ENCODE data around the gene AFG1L.

AFG1L gene

DNA sequence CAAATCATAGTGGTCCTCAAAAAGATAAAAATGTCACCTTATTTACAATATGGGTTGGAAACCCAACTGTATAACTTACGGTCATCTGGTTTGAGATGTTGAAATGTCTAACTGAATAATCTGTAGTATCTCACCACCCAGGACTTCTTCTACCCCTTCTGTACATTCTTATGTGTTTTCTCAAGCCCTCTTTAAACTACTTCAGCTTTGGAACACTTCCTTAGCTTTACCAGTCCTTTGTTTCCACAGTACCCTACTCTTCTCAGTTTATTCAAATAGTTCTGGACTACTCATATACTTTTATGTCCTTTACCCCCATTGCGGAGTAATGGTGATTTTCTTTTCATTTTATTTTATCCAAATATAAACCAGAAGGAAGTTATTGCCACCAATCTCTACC is 137.3 kb downstream of the AFG1L start:
- Histone ChIP-seq H3K4me3 (ENCODE audit: low read length, poor library complexity, severe bottlenecking) (no peak overlapping the region), H3K9me2 (replicated peaks; ENCODE audit: low read depth, low read length) (no peaks in the 10 kb centered on the region), H3K79me2 (ENCODE audit: insufficient read depth, low read length) (no peaks in the 10 kb centered on the region), H3K9ac (ENCODE audit: low read depth, low read length, poor library complexity, severe bottlenecking) (no peak overlapping the region), H3K9me3 (ENCODE audit: insufficient read depth, low read depth, low read length) (no peaks in the 10 kb centered on the region), H3F3A (ENCODE audit: low read depth) (no peaks in the 10 kb centered on the region), H3K4me1 (ENCODE audit: insufficient read depth, low read length, poor library complexity, severe bottlenecking) (peaks cover 7% of the 10 kb centered on the region), H3K4me2 (ENCODE audit: low read depth, low read length, poor library complexity, severe bottlenecking) (no peak overlapping the region), H3K27me3 (ENCODE audit: insufficient read depth, low read length, poor library complexity, severe bottlenecking) (no peaks in the 10 kb centered on the region), H3K36me3 (ENCODE audit: insufficient read depth, low read length) (no peaks in the 10 kb centered on the region), H2AFZ (ENCODE audit: low read length) (no peak overlapping the region), H4K20me1 (ENCODE audit: insufficient read depth, low read length, poor library complexity, severe bottlenecking) (no peaks in the 10 kb centered on the region)
- TF ChIP-seq, protein P1, sequence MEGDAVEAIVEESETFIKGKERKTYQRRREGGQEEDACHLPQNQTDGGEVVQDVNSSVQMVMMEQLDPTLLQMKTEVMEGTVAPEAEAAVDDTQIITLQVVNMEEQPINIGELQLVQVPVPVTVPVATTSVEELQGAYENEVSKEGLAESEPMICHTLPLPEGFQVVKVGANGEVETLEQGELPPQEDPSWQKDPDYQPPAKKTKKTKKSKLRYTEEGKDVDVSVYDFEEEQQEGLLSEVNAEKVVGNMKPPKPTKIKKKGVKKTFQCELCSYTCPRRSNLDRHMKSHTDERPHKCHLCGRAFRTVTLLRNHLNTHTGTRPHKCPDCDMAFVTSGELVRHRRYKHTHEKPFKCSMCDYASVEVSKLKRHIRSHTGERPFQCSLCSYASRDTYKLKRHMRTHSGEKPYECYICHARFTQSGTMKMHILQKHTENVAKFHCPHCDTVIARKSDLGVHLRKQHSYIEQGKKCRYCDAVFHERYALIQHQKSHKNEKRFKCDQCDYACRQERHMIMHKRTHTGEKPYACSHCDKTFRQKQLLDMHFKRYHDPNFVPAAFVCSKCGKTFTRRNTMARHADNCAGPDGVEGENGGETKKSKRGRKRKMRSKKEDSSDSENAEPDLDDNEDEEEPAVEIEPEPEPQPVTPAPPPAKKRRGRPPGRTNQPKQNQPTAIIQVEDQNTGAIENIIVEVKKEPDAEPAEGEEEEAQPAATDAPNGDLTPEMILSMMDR (conservative IDR thresholded peaks at IDR 0.05; ENCODE audit: low read length) = no peak
- no peak for TF ChIP-seq EZH2phosphoT487 (IDR thresholded peaks at IDR 0.05; ENCODE audit: borderline replicate concordance)

DNA sequence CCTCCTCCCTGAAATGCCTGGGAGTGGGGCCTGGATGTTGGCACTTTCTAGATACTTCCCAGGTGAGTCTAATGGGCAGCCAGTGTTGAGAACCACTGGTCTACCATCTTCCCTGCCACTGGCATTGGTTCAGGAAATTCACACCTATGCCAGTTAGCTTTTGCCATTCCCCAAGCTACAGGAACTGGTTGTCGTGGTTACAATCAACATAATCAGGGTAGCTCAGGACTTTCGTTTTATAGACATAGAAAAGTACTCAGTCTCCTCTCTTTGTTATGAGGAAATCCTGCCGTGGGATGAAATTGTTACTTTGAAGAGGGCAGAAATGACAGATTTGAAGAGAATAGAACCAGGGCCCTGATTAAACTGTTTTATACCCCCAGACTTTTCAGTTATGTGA is 137.9 kb downstream of the AFG1L start:
- Histone ChIP-seq H3K4me1 (ENCODE audit: insufficient read depth, low read length, poor library complexity, severe bottlenecking) (peaks cover 7% of the 10 kb centered on the region), H3K4me3 (ENCODE audit: low read length, poor library complexity, severe bottlenecking) (peak overlapping the region; percentile 31), H4K20me1 (ENCODE audit: insufficient read depth, low read length, poor library complexity, severe bottlenecking) (no peaks in the 10 kb centered on the region)

DNA sequence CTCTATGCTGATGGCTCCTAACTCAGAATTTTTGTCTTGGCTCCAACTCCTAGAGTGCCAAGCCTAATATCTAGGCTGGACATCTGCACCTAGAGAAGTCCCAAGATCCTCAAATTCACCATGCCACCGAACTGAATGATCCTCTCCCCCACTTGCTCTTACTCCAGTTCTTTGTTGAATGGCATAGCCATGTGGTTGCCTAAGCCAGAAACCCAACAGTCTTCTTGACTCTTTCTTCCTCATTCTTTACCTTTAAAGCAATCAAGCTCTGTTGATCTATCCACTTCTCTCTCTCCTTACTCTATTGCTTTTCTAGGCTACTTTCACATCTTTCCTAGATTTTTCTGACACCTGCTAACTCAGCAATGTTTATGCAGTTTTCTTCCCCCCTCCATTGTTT is 139.4 kb downstream of the AFG1L start:
- peaks cover 7% of the 10 kb centered on the region for H3K4me1 ChIP-seq (ENCODE audit: insufficient read depth, low read length, poor library complexity, severe bottlenecking)

More for the DNA sequence above, 137.9 kb downstream of the AFG1L start:
- H3K9ac ChIP-seq (ENCODE audit: low read depth, low read length, poor library complexity, severe bottlenecking) = no peak overlapping the region
- H3K4me2 ChIP-seq (ENCODE audit: low read depth, low read length, poor library complexity, severe bottlenecking) = peak overlapping the region; percentile 46
- no peak overlapping the region for H2AFZ ChIP-seq (ENCODE audit: low read length)
- H3K9me3 ChIP-seq (ENCODE audit: insufficient read depth, low read depth, low read length) = no peaks in the 10 kb centered on the region
- no peaks in the 10 kb centered on the region for H3K79me2 ChIP-seq (ENCODE audit: insufficient read depth, low read length)
- H3K9me2 ChIP-seq (replicated peaks; ENCODE audit: low read depth, low read length) = no peaks in the 10 kb centered on the region
- H3K27me3 ChIP-seq (ENCODE audit: insufficient read depth, low read length, poor library complexity, severe bottlenecking) = no peaks in the 10 kb centered on the region
- no peaks in the 10 kb centered on the region for H3K36me3 ChIP-seq (ENCODE audit: insufficient read depth, low read length)
- no peak for TF ChIP-seq EZH2phosphoT487 (IDR thresholded peaks at IDR 0.05; ENCODE audit: borderline replicate concordance)
- TF ChIP-seq, protein P1 (conservative IDR thresholded peaks at IDR 0.05; ENCODE audit: low read length) = no peak
- no peaks in the 10 kb centered on the region for H3F3A ChIP-seq (ENCODE audit: low read depth)

More for the DNA sequence above, 139.4 kb downstream of the AFG1L start:
- Histone ChIP-seq H3K9ac (ENCODE audit: low read depth, low read length, poor library complexity, severe bottlenecking) (no peak overlapping the region), H4K20me1 (ENCODE audit: insufficient read depth, low read length, poor library complexity, severe bottlenecking) (no peaks in the 10 kb centered on the region), H3K36me3 (ENCODE audit: insufficient read depth, low read length) (no peaks in the 10 kb centered on the region), H3F3A (ENCODE audit: low read depth) (no peaks in the 10 kb centered on the region), H3K9me3 (ENCODE audit: insufficient read depth, low read depth, low read length) (no peaks in the 10 kb centered on the region), H3K27me3 (ENCODE audit: insufficient read depth, low read length, poor library complexity, severe bottlenecking) (no peaks in the 10 kb centered on the region), H3K9me2 (replicated peaks; ENCODE audit: low read depth, low read length) (no peaks in the 10 kb centered on the region), H2AFZ (ENCODE audit: low read length) (no peak overlapping the region), H3K4me3 (ENCODE audit: low read length, poor library complexity, severe bottlenecking) (no peak overlapping the region), H3K4me2 (ENCODE audit: low read depth, low read length, poor library complexity, severe bottlenecking) (no peak overlapping the region), H3K79me2 (ENCODE audit: insufficient read depth, low read length) (no peaks in the 10 kb centered on the region)
- no peak for TF ChIP-seq EZH2phosphoT487 (IDR thresholded peaks at IDR 0.05; ENCODE audit: borderline replicate concordance)
- TF ChIP-seq, protein P1 (conservative IDR thresholded peaks at IDR 0.05; ENCODE audit: low read length) = no peak

All from Loucy (cell line).